Gastroesophageal sphincter (tissue), 3 donors: ENCODE measurements around the gene SPINK8.

Source experiments
- POLR2A ChIP-seq, 2 donors: fragments of 450-650 bp; IDR thresholded peaks; one replicate each; pipeline ENCODE4 v1.6.1; 2017; ENCODE audit warnings: antibody characterized with exemption in 2 of 2, mild to moderate bottlenecking in 2 of 2, moderate library complexity in 1 of 2
- POLR2AphosphoS5 ChIP-seq: sonication (generic); formaldehyde crosslinking; IDR thresholded peaks from one replicate; pipeline ENCODE4 v1.6.1; 2017; ENCODE audit warnings: antibody characterized with exemption
- TF ChIP-seq, protein P1 (sequence below), 4 experiments: fragments of 200-600 bp in 2 of 4; fragments of 450-650 bp in 2 of 4; sonication (generic) in 1 of 4; IDR thresholded peaks; one replicate each; pipeline ENCODE4 v1.5.1; 2017 to 2019; ENCODE audit warnings: antibody characterized with exemption in 4 of 4, mild to moderate bottlenecking in 2 of 4, moderate library complexity in 2 of 4

DNA sequence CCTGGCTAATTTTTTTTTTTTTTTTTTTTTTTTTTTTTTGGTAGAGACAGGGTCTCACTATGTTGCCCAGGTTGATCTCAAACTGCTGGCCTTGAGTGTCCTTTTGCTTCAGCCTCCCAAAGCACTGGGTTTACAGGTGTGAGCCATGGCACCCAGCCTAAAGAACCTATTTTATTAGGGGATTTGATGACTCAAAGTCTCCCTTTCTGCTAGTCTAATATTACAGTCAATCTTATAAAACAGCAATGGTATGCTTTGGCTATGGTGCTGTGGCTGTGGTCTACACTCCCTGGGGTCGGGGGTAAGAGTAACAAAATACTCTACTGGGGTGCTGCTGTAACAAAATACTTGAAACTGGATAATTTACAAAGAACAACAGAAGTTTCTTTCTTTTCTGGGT lies 47.8 kb downstream of the SPINK8 start:
- TF ChIP-seq POLR2A (IDR thresholded peaks at IDR 0.05) (no peak), POLR2AphosphoS5 (no peak)
- TF ChIP-seq, protein P1, sequence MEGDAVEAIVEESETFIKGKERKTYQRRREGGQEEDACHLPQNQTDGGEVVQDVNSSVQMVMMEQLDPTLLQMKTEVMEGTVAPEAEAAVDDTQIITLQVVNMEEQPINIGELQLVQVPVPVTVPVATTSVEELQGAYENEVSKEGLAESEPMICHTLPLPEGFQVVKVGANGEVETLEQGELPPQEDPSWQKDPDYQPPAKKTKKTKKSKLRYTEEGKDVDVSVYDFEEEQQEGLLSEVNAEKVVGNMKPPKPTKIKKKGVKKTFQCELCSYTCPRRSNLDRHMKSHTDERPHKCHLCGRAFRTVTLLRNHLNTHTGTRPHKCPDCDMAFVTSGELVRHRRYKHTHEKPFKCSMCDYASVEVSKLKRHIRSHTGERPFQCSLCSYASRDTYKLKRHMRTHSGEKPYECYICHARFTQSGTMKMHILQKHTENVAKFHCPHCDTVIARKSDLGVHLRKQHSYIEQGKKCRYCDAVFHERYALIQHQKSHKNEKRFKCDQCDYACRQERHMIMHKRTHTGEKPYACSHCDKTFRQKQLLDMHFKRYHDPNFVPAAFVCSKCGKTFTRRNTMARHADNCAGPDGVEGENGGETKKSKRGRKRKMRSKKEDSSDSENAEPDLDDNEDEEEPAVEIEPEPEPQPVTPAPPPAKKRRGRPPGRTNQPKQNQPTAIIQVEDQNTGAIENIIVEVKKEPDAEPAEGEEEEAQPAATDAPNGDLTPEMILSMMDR (IDR thresholded peaks at IDR 0.05), result no peak
